A549 (cell line): Measurements from ENCODE around the gene NYNRIN. TPM values are rescaled to one million over a fixed set of nuclear protein-coding genes. Genes with fewer than 3 reads are reported as not detected.

ENCODE experiments used
- ATAC-seq, 2 experiments: fragments of 200-7000 bp in 1 of 2; fragments of >200 bp in 1 of 2; cut with Nextera tagmentation in 1 of 2; cut with Tn5 transposase in 1 of 2; 3 replicates each; pipeline versions ENCODE4 v1.8.0 to v1.9.1; 2018 to 2020; ENCODE audit warnings: mild to moderate bottlenecking in 1 of 2, moderate library complexity in 1 of 2
- CTCF ChIA-PET: fragments of 300-600 bp; sonication (Branson Sonifier 250); formaldehyde crosslinking; extraction: SDS; loops from one replicate; lab custom pipeline; 2021; ENCODE audit warnings: antibody characterized with exemption, inconsistent platforms; lab: Yijun Ruan, JAX
- POLR2A ChIA-PET: fragments of 350-600 bp; formaldehyde crosslinking; extraction: SDS; loops from one replicate; lab custom pipeline; 2021; ENCODE audit warnings: antibody characterized with exemption, inconsistent platforms; lab: Yijun Ruan, JAX
- DNase-seq, 2 experiments: peaks; one replicate each; pipeline versions ENCODE4 v3.0.0 to v3.0.0-alpha.2; 2011 to 2016; ENCODE audit warnings: low read depth in 1 of 2, low spot score in 1 of 2
- FAIRE-seq: peaks from 2 replicates; lab custom pipeline; 2011; peaks lifted over from hg19 to GRCh38; lab: Jason Lieb, UNC
- H3K27ac ChIP-seq, 2 experiments: fragments of >200 bp; sonication (Bioruptor Twin); formaldehyde crosslinking; 3 replicates each; pipeline ENCODE4 v1.5.1; 2016 to 2017
- H3K4me1 ChIP-seq: fragments of >200 bp; sonication (Bioruptor Twin); formaldehyde crosslinking; 3 replicates; pipeline ENCODE4 v1.6.1; 2016
- H3K4me2 ChIP-seq: fragments of >200 bp; sonication (Bioruptor Twin); formaldehyde crosslinking; 3 replicates; pipeline ENCODE4 v1.6.1; 2016
- H3K4me3 ChIP-seq: fragments of >200 bp; sonication (Bioruptor Twin); formaldehyde crosslinking; 3 replicates; pipeline ENCODE4 v1.5.1; 2016
- H3K9me3 ChIP-seq: fragments of >200 bp; sonication (Bioruptor Twin); formaldehyde crosslinking; 3 replicates; pipeline ENCODE4 v1.6.1; 2016
- BHLHE40 ChIP-seq: IDR thresholded peaks from 2 replicates; pipeline ENCODE4 v1.6.1; 2012; ENCODE audit warnings: low read depth, low read length, inconsistent platforms
- CBX8 ChIP-seq: fragments of 200-600 bp; sonication (generic); IDR thresholded peaks from 2 replicates; pipeline ENCODE4 v1.6.1; 2016
- ESRRA ChIP-seq: fragments of 150-350 bp; IDR thresholded peaks from 2 replicates; pipeline ENCODE4 v1.6.1; 2014; ENCODE audit warnings: mild to moderate bottlenecking, low read length, borderline replicate concordance
- FOSL2 ChIP-seq, 2 experiments: fragments of 450-650 bp in 1 of 2; fragments of >200 bp in 1 of 2; sonication (Bioruptor Twin) in 1 of 2; formaldehyde crosslinking; IDR thresholded peaks; 2 replicates each; pipeline versions ENCODE4 v1.5.0 to v1.6.1; 2016 to 2020; ENCODE audit warnings: mild to moderate bottlenecking in 1 of 2, moderate library complexity in 1 of 2
- GATA3 ChIP-seq: IDR thresholded peaks from 2 replicates; pipeline ENCODE4 v1.6.1; 2012; ENCODE audit warnings: borderline replicate concordance
- HOXB13 ChIP-seq: fragments of 250-450 bp; sonication (Bioruptor Pico); IDR thresholded peaks from 2 replicates; pipeline ENCODE4 v1.5.0; 2020; ENCODE audit warnings: low read depth, mild to moderate bottlenecking, moderate library complexity
- JUN ChIP-seq, 2 experiments: fragments of >200 bp; sonication (Bioruptor Twin); formaldehyde crosslinking; IDR thresholded peaks; 2 replicates in 1 of 2; 3 replicates in 1 of 2; pipeline ENCODE4 v1.6.1; 2016 to 2017
- KDM1A ChIP-seq: fragments of 200-600 bp; sonication (generic); IDR thresholded peaks from 2 replicates; pipeline ENCODE4 v1.6.1; 2016; ENCODE audit warnings: low read depth, mild to moderate bottlenecking
- MYC ChIP-seq: IDR thresholded peaks from 2 replicates; pipeline ENCODE4 v1.6.1; 2012; ENCODE audit warnings: mild to moderate bottlenecking, inconsistent platforms, low read length, improper control_type of control experiment, borderline replicate concordance
- RAD21 ChIP-seq, 2 experiments: fragments of >200 bp in 1 of 2; sonication (Bioruptor Twin) in 1 of 2; formaldehyde crosslinking in 1 of 2; IDR thresholded peaks in 1 of 2; conservative IDR thresholded peaks in 1 of 2; 2 replicates in 1 of 2; 3 replicates in 1 of 2; pipeline ENCODE4 v1.6.1; 2012 to 2018; ENCODE audit warnings: inconsistent platforms in 1 of 2
- RNF2 ChIP-seq: fragments of 200-600 bp; sonication (generic); IDR thresholded peaks from 2 replicates; pipeline ENCODE4 v1.6.1; 2016; ENCODE audit warnings: low read depth, mild to moderate bottlenecking, antibody characterized with exemption, moderate library complexity, borderline replicate concordance
- SMC3 ChIP-seq: fragments of >200 bp; sonication (Bioruptor Twin); formaldehyde crosslinking; IDR thresholded peaks from 3 replicates; pipeline ENCODE4 v1.6.1; 2018; ENCODE audit warnings: inconsistent platforms
- WGBS: methylation state at CpG from one replicate; pipeline ENCODE4 v1.1.6; 2017; ENCODE audit errors: missing lambda C conversion rate; 5-methylcytosine and 5-hydroxymethylcytosine counted together
- polyA plus RNA-seq, 4 experiments: library from polyadenylated mRNA; depleted of rRNA in 3 of 4; stranded (reverse); fragments of >200 nt; fragmentation: RNase III in 1 of 4; extraction: RNeasy Plus Mini Kit Qiagen cat#74134 plus additional on column Dnase treatment in 1 of 4; gene quantifications; 2 replicates in 3 of 4; 3 replicates in 1 of 4; pipeline ENCODE4 v1.2.3, GENCODE V29; 2011 to 2017
- TF ChIP-seq, protein P1 (sequence below): fragments of >200 bp; sonication (Bioruptor Twin); formaldehyde crosslinking; IDR thresholded peaks from 3 replicates; pipeline ENCODE4 v1.5.1; 2016
- TF ChIP-seq, protein P2 (sequence below): fragments of 250-450 bp; sonication (Bioruptor Pico); IDR thresholded peaks from 2 replicates; pipeline ENCODE4 v1.5.0; 2020; ENCODE audit warnings: low read depth, mild to moderate bottlenecking, moderate library complexity

The NYNRIN gene
- polyA plus RNA-seq, 2 of the 4 experiments (the other 2 are of a cell fraction): 0.19 to 0.44 TPM

DNA sequence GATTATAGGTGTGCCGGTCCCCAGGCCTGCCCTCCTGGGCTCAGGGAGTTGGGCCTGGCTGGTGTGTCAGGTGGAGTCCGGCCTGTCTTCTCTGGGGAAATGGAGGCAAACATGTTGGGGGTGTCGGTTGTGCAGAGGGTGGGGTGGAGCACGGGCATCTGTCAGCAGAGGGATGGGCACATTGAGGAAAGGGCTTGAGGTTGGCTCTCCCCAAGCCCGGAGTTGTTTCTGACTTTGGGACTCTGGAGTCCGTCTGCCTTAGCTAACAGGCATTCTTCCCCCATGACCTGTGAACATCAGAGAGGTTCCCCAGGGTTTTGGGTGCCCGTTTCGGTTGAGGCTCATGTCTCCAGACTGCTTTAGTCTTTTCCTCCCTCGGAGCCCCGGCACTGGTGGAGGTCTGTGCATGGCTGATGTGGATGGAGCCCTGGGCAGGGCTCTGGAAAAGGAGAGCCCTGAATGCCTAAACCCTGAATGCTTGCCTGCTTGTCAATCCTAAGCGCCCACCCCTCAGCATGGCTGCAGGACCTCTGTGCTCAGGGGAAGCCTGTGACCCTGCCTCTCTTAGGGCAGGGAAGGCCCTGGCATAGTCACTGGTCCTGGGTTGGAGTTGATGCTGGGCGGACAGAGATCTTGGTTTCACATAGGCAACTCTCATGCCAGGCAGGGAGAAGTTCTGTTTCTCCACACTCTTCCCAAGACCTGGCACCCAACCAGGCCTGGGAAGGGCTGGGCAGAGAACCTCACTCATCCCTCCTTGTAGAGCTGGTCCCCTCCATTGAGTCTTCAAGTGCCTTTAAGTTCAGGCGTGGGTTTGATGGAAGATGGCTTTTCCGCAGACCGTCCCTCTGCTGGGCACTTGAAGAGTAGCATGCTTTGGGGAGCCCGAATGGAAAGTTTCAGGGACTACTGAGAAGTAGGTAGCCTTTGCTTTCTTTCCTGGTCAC is 12.9 kb downstream of the NYNRIN start:
- no peak overlapping the region for H3K4me3 ChIP-seq
- ChIA-PET CTCF (interaction anchor here (0.6 to 16.5 kb wide), 16 partner anchors 8 to 105 kb away, joined by 3 to 254 read pairs (median 3); partner anchors contain the start of genes ADCY4, CBLN3, KHNYN and RIPK3), POLR2A (interaction anchor here (1.5 kb wide), 1 partner anchor 18 kb away, joined by 4 read pairs; the partner anchor contains the start of genes CBLN3 and KHNYN)
- FAIRE-seq (no peak), DNase-seq (peak; percentile 66 to 74), ATAC-seq (peak; percentile 76 to 85)
- TF ChIP-seq RAD21 (conservative IDR thresholded peaks at IDR 0.05 in 1 of 2, IDR thresholded peaks at IDR 0.05 in 1 of 2) (peak; percentile 46 to 50), FOSL2 (IDR thresholded peaks at IDR 0.05) (no peak), FOSL2 (CRISPR knock-in tag; IDR thresholded peaks at IDR 0.05) (no peak), SMC3 (peak; percentile 65)
- TF ChIP-seq, protein P1, sequence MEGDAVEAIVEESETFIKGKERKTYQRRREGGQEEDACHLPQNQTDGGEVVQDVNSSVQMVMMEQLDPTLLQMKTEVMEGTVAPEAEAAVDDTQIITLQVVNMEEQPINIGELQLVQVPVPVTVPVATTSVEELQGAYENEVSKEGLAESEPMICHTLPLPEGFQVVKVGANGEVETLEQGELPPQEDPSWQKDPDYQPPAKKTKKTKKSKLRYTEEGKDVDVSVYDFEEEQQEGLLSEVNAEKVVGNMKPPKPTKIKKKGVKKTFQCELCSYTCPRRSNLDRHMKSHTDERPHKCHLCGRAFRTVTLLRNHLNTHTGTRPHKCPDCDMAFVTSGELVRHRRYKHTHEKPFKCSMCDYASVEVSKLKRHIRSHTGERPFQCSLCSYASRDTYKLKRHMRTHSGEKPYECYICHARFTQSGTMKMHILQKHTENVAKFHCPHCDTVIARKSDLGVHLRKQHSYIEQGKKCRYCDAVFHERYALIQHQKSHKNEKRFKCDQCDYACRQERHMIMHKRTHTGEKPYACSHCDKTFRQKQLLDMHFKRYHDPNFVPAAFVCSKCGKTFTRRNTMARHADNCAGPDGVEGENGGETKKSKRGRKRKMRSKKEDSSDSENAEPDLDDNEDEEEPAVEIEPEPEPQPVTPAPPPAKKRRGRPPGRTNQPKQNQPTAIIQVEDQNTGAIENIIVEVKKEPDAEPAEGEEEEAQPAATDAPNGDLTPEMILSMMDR: peak; percentile 53
- H3K9me3 ChIP-seq: no peaks in the 10 kb centered on the region
- H3K27ac ChIP-seq: no peak overlapping the region
- no peaks in the 10 kb centered on the region for H3K4me1 ChIP-seq
- no peak overlapping the region for H3K4me2 ChIP-seq
- WGBS: 36% methylated on average over 16 of the region's 16 CpGs

DNA sequence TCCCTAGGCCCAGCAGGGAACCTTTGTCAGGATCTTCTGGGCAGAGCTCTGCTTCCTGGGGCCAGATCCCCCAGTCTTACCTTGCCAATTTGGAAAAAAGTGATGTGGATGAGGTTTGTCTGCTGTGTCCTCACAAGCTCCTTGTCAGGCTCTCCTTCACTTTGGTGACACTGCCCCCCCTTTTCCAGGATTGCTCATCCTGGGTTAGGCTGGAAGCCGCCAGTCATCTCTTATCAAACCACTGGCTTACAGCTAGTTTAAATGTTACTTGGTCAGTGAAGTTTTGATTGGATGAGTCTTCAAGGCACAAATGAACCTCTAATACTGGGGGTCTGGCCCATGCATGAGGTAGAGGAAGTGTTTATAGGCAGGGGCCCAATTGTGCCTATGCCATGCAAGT is 15.3 kb downstream of the NYNRIN start:
- FAIRE-seq (no peak), ATAC-seq (no peak), DNase-seq (no peak)
- Histone ChIP-seq H3K4me1 (no peaks in the 10 kb centered on the region), H3K4me2 (no peak overlapping the region), H3K27ac (no peak overlapping the region), H3K4me3 (no peak overlapping the region), H3K9me3 (no peaks in the 10 kb centered on the region)
- TF ChIP-seq, protein P2, sequence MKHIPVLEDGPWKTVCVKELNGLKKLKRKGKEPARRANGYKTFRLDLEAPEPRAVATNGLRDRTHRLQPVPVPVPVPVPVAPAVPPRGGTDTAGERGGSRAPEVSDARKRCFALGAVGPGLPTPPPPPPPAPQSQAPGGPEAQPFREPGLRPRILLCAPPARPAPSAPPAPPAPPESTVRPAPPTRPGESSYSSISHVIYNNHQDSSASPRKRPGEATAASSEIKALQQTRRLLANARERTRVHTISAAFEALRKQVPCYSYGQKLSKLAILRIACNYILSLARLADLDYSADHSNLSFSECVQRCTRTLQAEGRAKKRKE (CRISPR knock-in tag): no peak
- TF ChIP-seq ESRRA: no peak
- TF ChIP-seq GATA3: no peak
- TF ChIP-seq, protein P1: no peak
- no peak for TF ChIP-seq CBX8
- no peak for TF ChIP-seq KDM1A
- TF ChIP-seq HOXB13 (CRISPR knock-in tag): no peak
- no peak for TF ChIP-seq BHLHE40
- TF ChIP-seq MYC: no peak
- no peak for TF ChIP-seq FOSL2 (IDR thresholded peaks at IDR 0.05)
- TF ChIP-seq FOSL2 (CRISPR knock-in tag; IDR thresholded peaks at IDR 0.05): no peak
- ChIA-PET CTCF (interaction anchor here (0.6 to 16.5 kb wide), 5 partner anchors 13 to 82 kb away, joined by 3 to 254 read pairs (median 6); partner anchors contain the start of genes ADCY4, CBLN3, KHNYN and RIPK3), POLR2A (interaction anchor here (1.5 kb wide), 1 partner anchor 16 kb away, joined by 8 read pairs; the partner anchor contains the start of genes CBLN3 and KHNYN)
- 100% methylated on average over 1 of the region's 1 CpG for WGBS

DNA sequence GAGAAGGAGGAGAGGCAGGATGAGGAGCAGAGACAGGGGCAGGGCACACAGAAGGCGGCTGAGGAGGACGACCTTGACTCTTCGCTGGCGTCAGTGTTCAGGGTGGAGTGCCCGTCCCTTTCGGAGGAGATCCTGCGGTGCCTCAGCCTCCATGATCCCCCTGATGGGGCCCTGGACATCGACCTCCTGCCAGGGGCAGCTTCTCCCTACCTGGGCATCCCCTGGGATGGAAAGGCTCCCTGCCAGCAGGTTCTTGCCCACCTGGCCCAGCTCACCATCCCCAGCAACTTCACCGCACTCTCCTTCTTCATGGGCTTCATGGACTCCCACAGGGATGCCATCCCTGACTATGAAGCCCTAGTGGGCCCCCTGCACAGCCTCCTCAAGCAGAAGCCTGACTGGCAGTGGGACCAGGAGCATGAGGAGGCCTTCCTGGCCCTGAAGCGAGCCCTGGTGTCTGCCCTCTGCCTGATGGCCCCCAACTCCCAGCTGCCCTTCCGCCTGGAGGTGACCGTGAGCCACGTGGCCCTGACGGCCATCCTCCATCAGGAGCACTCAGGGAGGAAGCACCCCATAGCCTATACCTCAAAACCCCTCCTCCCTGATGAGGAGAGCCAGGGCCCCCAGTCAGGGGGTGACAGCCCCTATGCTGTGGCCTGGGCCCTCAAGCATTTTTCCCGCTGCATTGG is 16.1 kb downstream of the NYNRIN start:
- no peak overlapping the region for H3K4me2 ChIP-seq
- POLR2A ChIA-PET: no interaction called here
- no peak overlapping the region for H3K4me3 ChIP-seq
- H3K4me1 ChIP-seq: no peaks in the 10 kb centered on the region
- no peak overlapping the region for H3K27ac ChIP-seq
- 65% methylated on average over 10 of the region's 15 CpGs for WGBS
- CTCF ChIA-PET: interaction anchor here (1.1 to 16.5 kb wide), 6 partner anchors 14 to 83 kb away, joined by 3 to 254 read pairs (median 6); partner anchors contain the start of genes ADCY4, CBLN3, KHNYN and RIPK3
- H3K9me3 ChIP-seq: no peaks in the 10 kb centered on the region
- DNase-seq (no peak), ATAC-seq (no peak)
- TF ChIP-seq ESRRA: no peak
- no peak for TF ChIP-seq JUN (IDR thresholded peaks at IDR 0.05)
- no peak for TF ChIP-seq RNF2
- TF ChIP-seq, all 56 proteins: peak for 0
- no peak for FAIRE-seq
